Amniotic stem cell (primary cell): ENCODE measurements around the gene ADCY9.
"Not testable (repeated sequence)": the region's sequence is repeated elsewhere in the genome, so short reads cannot be mapped to it uniquely, and the experiment has no call there.

Experiments
- DNase-seq: peaks from one replicate; lab custom pipeline; 2025; lab: John Stamatoyannopoulos, UW

Gene ADCY9

DNA sequence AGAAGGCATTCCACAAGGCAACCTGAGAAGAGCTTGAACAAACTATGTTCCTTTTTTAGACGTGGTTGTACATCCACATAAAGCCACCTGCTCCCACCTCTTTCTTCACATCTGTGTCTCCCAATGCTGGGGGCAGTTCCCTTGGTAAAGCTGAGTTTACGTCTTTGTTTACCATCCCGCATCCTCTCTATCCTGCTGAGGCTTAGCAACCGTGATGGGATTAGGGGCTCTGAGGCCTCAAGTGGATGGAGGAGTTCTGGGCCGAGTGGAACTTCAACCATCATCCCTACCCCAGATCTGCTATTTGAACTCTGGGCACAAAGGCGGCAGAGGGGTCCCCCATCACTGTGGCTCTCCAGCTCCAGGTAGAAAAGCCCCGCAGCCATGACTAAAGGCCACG is 141.5 kb downstream of the ADCY9 start:
- DNase-seq: no peak

DNA sequence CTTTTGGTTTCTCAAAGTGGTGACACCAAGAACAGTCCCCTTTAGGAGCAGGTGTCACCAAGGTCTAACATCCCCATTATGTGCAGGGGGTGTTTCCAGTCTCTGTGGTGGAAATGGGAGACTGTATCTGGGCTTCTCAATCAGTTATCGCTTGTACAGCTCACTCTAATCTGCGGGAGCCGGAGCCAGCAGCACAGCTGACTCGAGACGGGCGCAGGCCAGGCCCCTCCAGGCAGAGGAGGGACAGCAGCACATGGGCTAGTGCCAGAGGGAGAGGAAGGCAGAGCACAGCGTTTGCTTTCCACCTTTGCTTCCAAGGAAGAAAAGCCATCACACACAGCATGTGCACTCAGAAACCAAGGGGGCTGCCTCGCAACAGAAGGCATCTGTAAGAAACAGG is 144.5 kb downstream of the ADCY9 start:
- no peak for DNase-seq

DNA sequence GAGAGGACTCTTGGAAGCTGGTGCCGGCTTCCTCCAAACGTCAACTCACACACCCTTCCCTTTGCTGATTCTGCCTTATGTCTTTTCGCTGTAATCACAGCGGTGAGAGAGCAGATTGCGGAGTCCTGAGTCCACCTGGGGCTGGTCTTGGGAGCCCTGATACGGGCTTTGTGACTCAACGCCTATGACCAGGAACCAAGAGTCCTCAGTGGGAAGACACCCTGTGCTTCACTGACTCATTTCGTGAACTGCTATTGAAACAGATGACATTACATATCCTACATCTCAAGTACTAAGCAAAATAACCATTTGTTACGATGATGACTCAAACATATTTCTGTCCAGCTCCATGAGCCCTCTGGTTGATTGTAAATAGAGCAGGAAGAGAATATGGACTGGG is 145.0 kb downstream of the ADCY9 start:
- DNase-seq: peak; percentile 55

DNA sequence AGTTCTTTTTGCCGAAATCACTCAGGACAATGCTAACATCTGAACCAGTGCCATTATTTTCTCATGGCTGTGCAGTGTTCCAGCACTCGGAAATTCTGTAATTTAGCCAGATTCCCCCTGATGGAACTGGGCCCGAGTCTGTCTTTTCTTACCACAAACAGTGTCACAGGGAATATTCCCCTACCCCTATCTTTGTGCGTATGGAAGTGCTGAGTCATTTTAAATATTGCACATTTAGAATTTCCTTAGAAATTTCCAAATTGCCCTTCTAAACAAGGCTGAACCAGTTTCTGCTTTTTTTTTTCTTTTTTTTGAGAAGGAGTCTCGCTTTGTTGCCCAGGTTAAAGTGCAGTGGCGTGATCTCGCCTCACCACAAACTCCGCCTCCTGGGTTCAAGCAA is 147.7 kb downstream of the ADCY9 start:
- no peak for DNase-seq

DNA sequence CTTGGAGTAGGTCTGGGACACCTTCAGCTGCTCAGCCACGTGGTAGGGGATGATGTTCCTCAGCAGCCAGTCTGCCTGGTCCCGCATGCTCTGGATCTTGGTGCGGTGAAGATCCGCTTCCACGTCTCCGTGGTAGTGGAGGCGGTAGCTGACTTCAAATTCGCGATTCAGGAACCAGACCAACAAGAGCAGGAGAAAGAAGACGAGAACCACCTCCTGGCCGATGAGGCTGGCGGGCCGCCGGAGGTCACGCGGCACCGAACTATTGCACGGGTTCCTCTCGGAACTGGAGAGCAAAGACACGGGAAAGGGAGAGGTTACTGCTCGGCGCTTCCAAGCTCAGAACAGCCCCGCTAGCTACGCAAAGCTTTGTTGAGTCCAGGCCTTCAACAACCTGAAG is 149.6 kb downstream of the ADCY9 start:
- no peak for DNase-seq

DNA sequence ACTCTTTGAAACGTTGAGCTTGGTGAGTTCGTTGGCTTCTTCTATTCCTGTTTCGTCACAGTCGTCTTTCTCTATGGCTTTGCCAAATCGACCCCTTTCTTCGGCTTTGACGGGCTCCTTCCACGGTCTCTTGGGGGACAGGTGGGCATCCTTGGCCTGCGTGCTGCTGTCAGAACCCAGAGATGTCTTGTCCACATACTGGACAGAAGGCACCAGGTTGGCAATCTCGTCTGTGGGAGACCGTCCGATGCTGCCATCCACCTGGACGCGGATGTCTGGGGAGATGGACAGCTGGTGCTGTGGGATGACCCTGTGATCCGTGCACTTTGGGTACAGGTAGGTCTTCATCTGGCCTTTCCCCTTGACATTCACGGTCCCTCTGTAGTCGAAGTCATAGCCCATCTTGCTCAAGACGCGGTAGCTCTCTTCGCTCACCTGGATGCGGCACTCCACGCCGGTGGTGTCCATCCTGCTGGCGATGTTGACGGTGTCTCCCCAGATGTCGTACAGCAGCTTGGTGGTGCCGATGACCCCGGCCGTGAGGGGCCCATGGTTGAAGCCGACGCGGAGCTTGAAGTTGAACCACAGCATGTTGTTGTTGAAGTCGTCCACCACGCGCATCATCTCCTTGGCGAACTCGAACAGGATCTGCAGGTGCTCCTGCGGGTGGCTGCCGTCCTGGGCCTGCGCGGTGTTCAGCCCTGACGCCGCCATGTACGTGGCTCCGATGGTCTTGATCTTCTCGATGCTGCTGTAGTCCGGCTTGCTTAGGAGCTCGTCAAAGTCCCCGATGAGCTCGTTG is 150.3 kb downstream of the ADCY9 start:
- DNase-seq: no peak

DNA sequence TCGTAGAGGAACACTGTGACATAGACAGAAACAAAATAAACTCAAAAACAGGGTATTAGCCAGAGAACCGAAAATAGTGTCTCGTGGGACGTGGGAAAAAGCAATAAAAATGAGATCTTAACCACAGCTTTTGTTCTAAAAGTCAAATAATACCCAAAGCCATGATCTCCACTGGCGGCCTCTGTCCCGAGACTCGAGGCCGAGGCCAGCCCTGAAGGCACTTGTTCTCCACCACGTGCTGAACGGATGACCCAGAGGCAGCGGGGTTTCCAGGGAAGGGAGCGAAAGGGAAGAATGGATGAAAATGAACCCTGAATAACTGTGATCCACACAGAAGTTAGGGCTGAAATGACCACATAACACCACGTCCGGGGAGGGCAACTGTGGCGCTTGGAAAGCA is 150.9 kb downstream of the ADCY9 start:
- DNase-seq: no peak

DNA sequence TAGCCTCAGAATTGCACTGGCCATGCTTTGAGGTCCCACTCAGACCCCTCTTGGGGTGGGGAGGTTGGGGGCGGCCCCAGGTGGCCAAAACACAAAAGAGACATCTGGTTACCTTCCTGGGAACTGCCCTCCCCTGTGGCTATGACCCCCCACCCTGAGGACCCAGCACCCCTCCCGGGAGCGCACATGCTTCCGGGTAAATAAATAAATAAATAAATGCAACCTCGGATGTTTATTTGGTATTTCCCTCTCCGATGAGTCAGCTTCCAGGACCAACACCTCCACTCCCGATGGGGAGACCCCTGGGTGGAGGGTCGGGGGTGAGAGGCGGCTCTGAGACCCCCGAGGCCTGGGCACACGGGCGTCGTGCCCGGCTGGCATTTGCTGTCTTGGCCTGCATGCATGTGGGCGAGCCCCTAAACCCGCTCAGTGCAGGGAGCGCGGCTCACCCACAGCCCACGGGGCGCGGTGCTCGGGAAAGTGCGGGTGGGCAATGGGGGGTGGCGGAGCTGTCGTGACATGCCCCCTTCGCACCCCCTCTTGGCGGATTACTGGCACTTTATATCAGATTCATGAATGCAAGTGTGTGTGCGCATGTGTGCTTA is 151.5 kb downstream of the ADCY9 start:
- no peak for DNase-seq

DNA sequence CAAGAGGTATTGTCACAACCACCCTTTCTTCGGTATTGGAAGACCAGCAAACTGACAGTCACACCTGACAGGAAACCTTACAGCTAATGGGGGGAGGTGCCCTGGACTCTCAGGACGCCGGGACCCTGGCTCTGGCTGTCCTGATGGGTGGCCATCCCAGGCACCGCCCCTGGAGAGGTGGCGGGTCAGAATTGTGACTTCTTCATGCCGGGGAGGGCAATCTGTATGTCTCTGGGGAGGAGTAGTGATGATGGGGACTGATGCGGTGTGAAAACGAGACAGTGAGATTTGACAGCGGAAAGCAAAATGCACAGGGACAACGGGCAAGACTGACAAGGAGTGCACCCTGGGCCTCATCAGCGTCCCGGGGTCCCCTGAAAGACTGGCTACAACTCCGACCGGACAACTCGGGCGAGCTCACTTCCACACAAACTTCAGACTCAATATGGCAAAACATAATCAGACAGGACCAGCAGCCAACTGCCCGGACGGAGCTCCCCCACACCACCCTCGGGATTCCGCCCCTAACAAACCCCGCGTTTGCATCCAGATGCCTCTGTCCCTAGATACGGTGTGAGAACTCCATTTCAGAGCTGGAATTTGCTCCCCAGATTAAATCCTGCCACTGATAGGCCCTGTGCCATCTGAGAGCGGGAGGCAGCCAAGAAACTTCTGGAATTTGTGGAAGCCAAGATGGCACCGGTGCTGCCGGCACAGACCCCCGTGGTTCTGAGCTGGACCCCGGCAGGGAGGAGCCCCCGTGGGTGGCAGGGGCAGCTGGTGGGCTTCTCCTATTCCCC is 152.2 kb downstream of the ADCY9 start:
- DNase-seq: no peak

DNA sequence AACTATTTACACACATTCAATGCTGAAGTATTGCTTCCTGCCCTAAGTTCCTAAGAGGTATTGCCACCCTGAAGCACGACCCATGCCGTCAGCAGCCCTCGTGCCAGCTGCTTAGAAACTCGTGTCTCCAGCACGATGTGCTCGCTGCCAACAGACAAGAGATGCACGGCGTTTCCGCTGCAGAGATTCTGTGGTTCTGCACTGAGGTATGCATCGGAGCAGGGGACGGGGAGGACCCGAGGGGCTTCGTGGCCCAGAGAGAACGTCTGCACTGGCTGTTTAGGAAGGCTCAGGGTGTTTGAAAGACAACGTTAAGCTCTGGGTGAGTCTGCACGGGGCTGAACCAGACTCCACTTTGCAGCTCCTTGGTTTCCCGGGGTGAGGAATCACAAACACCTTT is 153.0 kb downstream of the ADCY9 start:
- no peak for DNase-seq

DNA sequence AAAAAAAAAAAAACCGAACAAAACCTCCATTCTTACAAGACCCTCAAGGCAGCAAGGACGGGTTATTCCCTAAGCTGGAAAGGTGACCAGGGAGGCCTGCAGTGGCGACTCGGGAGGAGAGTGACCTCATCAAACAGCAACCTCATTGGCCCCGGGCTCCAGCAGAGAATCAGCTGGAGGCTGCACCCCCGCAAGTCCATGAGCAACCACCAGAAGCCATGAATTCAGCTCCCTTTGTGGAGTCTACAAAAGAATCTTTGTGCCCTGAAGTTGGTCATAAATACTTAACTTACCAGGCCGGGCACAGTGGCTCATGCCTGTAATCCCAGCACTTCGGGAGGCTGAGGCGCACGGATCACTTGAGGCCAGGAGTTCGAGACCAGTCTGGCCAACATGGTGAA is 154.8 kb downstream of the ADCY9 start:
- DNase-seq: no peak

DNA sequence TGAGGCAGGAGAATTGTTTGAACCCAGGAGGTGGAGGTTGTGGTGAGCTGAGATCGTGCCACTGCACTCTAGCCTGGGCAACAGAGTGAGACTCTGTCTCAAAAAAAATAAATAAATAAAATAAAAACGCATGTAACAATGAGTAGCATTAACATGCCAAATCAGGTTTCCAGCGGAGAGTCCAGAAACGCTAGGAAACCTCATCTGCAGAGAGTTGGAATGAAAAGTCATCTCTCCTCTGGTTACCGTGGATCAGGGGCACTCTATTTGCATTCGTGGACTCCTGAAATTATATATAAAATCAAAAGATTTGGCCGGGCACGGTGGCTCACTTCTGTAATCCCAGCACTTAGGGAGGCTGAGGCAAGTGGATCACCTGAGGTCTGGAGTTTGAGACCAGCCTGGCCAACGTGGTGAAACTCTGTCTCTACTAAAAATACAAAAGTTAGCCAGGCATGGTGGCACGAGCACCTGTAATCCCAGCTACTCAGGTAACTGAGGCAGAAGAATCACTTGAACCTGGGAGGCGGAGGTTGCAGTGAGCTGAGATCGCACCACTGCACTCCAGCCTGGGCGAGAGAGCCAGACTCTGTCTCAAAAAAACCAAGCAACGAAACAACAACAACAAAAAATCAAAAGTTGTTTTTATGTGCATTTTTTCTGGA is 156.2 kb downstream of the ADCY9 start:
- not testable (repeated sequence) for DNase-seq

DNA sequence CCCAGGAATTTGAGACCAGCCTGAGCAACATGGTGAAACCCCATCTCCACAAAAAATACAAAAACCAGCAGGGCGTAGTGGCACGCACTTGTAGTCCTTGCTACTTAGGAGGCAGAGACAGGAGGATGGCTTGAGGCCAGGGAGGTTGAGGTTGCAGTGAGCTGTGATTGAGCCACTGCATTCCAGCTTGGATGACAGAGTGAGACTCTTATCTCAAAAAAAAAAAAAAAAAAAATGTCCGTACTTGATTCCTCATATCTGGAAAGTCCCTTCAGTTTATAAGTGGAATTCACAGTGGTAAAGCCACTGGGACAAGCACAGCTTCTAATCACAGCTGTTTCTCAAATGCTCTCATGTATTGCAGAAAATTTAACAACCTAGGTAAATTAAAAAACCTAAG is 157.1 kb downstream of the ADCY9 start:
- peak; percentile 53 for DNase-seq

DNA sequence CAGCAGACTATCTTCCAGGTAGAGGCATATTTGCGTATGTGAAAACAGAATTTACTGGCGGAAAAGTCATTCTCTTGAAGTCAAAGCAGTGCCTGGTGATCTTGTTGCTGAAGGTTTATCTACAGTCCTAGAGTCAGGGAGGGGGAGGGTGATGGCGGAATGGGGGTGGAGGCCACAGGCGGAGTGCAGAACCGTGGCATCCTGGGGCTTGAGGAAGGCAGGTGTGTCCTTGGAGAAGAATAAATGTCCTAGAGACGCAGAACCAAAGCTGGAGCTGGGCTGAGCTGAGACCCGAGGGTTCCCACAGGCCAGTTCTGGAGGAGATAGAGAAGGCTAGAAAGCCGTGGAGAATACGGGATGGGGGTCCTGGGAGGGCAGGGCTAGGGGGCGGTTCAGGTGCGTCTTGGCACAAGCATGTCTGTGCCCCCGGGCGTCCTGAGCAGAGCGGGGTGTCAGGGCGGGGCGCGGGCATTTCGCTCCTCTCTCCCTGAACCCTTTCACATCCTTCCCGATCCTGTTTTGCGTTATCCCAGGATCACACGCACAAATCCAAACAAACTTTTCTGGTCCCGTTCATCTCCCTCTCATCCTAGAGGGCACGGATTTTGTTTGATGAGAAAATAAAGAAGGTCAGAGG is 158.8 kb downstream of the ADCY9 start:
- no peak for DNase-seq

DNA sequence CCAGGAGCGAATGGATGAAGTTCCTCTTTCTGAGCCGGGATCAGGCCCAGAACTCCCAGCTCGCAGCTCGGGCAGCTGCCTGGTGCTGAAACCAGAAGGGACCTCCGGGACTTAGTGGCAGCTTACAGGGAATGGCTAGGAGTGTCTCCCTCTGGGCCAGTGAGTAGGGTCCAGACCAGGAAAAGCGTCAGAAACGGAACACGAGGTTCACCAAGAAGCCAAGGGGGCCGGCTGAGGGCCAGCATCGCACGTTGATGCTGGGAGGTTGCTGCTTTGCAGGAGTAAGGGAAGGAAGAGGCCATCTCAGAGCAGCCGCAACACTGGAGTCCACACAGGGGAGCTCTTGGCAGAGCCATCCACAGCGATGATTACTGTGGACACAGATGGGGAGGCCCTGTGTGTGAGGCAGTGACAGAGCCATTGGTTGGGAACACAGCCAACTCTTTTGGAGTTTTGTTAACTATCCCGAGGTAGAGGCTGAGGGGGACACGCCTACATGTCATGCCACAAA is 161.8 kb downstream of the ADCY9 start:
- DNase-seq: no peak

DNA sequence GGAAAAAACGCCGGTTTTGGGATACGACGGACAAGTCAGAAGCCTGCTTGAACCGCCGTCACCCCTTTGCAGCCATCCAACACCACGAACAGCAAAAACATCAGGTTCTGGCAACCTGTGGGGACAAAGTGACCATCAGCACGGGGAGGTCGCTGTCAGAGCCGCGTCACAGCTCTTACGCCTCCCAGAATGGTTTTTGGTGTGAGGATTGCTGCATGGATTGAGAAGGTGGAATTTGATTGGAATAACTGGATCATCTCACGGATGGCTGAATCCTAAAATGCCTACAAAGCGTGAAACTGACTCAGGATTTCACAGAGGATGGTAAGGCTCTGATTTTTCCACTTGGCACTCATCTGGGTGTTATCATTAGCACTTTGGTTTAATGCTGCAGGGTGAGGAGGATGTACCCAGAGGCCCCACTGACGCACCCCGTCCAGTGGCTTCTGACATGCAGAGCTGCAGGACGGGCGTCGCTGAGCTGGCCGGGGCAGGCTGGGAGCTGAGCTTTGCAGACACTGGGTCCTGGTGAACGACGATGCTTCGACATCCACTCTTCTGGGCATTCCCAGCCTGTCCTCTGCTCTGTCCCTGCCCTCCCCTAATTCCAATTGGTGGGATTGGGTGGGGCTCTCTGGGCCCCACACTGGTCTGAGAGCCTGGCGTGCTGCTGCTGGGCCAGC is 162.4 kb downstream of the ADCY9 start:
- DNase-seq: no peak

DNA sequence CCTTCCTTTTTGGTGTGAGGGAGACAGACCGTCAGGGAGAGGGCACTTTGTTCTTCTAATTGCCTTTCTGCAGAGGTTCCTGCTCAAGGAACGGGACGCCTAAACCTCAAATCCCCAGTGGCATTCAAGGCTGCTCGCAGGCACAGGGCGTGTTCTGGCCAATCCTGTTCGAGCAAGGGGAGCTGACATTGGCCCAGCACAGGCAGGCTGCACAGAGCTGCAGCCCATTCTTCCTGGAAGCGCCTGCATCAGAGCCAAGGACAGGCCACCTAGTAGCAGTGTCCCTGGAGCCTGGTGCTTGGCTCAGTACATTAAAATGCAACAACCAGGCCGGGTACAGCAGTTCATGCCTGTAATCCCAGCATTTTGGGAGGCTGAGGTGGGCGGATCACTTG is 163.5 kb downstream of the ADCY9 start:
- no peak for DNase-seq

DNA sequence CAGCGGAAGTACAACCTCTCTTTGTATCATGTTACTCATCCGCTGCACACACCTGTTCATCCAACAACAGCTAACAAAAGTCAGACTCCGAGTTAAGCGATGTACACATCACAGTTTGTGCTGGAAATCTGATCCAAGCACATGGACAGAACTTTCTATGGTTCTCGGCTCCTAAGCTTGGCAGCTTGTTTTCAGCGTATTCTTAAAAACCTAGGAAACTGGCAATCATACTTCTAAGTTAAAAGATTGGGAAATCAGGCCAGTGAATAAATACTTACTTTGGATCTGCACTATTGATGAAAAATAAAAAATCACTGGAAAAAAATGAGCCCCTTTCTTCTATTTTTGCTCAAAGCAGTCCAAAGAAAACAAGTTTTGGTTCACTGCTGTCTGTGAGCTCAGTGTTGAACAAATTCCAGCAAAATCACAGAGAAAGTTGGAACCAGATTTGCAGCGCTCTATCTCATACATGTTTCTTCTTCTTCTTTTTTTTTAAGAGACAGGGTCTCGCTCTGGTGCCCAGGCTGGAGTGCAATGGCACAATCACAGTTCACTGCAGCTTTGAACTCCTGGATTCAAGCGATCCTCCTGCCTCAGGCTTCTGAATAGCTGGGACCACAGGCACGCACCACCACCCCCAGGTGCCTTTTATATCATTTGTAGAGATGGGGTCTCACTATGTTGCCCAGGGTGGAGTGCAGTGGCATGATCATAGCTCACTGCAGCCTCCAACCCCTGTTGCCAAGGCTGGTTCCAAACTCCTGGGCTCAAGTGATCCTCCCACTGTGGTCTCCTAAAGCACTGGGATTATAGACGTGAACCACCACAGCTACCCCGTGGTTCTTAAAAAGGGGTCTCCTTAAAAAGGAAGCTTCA is 164.1 kb downstream of the ADCY9 start:
- peak; percentile 25 for DNase-seq

DNA sequence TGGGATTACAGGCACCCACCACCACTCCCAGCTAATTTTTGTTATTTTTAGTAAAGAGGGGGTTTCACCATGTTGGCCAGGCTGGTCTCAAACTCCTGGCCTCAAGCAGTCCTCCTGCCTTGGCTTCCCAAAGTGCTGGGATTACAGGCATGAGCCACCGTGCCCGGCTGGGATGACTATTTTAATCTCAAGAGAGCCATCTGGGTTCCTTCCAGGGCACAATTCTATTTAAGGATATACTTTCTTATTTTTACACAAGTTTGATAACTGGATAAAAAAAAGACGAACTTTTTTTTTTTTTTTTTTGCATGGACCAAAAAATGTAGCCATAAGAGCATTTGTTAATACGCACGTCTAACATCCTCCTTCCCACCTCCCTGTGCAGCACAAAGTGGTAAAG is 164.9 kb downstream of the ADCY9 start:
- DNase-seq: not testable (repeated sequence)
